HG03571 (cell line): ENCODE results near the gene STK4.

ENCODE experiments used
- ATAC-seq: cut with Tn5 transposase; IDR thresholded peaks from one replicate; pipeline ENCODE4 v1.9.1; 2021; ENCODE audit not compliant: unreplicated experiment

Gene STK4

GRCh38 chr20:44952731-44953130 lies 13.6 kb upstream of the STK4 start:
- ATAC-seq: no peak

GRCh38 chr20:44954211-44954610 lies 12.1 kb upstream of the STK4 start:
- ATAC-seq: no peak

DNA sequence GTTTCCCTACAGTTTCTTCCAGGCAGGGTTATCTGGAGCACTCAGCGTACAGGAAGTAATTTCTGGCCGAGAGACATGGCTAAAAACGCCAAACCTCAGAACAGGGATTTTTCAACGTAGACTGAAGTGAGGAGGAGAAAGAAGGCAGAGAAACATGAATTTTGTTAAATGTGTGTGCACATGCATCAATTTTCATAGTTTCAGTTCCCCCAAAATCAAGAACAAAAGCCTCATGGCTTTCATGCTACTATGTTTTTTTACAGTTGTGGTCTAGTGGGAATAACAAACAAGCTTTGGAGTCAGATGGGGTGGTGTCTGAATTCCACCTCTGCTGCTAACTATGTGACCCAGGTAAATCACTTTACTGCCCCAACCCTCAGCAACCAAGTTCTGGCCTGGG lies 11.0 kb upstream of the STK4 start:
- no peak for ATAC-seq

GRCh38 chr20:44956410-44956809 lies 9.9 kb upstream of the STK4 start:
- ATAC-seq: no peak

DNA sequence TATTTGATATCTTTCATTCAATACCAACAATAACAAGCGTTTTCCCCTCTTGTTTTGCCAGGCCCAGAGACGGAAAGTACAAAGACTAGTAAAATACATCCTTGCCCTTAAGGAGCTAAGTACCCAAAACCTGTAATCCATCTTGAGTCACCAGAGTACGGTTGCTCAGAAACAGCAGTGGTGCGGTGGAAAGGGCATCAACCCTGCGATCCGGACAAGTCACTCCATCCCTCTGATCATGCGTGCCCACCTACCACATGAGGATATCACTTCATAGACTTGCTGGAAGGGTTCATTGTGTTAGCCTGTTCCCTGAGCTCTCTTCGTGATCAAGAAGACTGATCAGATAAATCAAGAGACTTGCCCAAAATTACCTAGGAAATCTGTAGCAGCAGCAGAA lies 8.0 kb upstream of the STK4 start:
- ATAC-seq: no peak

DNA sequence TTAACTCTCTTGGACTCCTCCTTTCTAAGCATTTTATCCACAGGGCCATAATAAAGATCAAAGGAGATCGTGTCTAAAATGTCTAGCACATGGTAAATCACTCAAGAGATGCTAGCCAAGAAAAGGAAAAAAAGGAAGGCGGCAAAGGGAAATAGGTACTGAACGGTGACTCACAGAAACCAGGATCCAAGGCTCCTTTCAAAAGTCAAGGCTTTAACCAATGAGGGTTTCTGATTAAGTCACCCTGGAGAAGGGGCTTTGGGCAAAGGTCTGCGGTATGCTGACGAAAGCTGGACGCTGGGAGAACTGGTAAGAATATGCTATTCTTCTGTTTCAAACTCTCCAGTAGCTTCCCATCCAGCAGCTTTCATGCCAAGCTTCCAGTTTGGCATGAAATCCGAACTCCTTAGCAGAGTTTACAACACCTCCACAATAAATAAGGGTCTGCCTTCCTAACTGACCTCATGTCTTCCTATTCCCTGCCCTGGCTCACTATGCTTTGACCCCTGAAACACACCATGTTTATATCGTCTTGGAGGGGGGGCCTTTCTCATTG lies 7.2 kb upstream of the STK4 start:
- no peak for ATAC-seq

- peak; percentile 13 for ATAC-seq
These were observed 6.6 kb upstream of the STK4 start for GRCh38 chr20:44959638-44960102.

GRCh38 chr20:44960103-44960852 lies 6.0 kb upstream of the STK4 start, which contains the start of gene TOMM34:
TOMM34 (minus strand) TSS chr20:44960397; CDS start chr20:44960333, 64 bp downstream.
- ATAC-seq: peak; percentile 80

GRCh38 chr20:44961011-44961869 lies 5.1 kb upstream of the STK4 start:
- no peak for ATAC-seq

DNA sequence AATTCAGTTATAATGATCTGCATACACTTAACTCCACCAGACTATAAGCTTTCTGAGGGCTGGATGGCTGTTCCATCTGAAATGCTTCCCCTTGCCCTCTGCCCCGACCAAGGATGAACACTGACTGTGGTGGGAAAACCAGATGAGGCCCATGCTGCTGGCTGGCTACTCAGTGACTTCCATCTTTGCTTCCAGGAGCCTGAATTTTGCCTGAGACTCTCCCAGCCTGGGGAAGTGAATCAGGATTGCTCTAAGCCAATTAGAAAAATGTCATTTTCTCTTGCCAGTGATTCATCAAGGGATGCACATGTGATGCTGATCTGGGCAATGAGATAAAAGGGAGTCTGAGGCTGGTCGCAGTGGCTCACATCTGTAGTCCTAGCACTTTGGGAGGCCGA lies 4.4 kb upstream of the STK4 start:
- ATAC-seq: no peak

- no peak for ATAC-seq
These were observed 3.8 kb upstream of the STK4 start for GRCh38 chr20:44962483-44962882.

DNA sequence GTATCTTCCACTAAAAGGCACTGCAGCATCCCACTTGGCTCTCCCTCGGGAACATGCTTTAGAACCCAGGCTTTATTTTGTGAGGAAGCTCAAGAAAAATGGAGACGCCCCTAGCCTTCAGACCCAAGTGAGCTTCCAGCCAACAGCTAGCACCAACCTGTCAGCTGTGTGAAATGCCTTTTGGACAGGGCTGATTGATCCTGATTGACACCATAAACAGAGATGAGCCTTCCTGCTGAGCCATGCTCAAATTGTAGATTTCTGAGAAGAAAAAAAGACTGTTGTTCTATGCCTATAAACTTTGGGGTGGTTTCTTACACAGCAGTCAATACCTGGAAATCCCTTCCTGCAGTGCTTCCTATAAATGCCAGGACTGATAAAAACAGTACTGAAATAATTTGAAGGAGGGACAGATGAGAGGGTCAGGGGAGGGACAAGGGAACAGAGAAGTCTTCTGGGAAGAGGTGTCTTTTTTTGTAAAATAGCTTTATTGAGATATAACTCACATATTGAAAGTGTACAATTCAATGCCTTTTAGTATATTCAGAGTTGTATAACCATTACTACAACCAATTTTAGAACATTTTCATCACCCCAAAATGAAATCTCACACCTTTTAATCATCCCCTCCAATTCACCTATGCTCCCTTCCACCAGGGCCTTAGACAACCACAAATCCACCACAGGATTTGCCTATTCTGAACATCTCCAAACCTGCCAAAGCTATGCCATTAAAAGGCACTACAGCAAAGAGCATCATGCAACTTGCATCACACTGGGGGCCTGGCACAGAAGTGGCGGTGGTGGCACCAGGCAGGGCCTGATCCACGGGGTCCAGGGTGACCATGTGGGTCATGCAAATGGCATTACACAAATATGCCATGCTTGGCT lies 2.7 kb upstream of the STK4 start:
- ATAC-seq: no peak

DNA sequence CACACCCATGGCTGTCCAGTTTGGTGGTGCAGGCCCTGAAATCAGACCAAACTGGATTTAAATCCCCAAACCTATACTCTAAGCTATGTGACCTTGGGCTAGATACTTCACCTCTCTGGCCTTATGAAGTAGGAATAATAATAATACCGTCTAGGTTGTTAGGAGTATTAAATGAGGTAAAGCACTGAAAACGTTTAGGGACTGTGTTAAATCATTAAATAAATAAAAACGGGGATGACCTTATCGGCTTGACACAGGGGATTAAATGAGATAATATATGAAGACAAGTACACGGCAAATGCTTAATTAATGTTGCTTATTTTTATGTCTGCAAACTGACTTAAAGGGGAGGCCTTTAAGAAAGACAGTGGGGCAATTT lies 672 bp upstream of the STK4 start:
- ATAC-seq: no peak

GRCh38 chr20:44967207-44967807 lies 995 bp downstream of the STK4 start:
- no peak for ATAC-seq

DNA sequence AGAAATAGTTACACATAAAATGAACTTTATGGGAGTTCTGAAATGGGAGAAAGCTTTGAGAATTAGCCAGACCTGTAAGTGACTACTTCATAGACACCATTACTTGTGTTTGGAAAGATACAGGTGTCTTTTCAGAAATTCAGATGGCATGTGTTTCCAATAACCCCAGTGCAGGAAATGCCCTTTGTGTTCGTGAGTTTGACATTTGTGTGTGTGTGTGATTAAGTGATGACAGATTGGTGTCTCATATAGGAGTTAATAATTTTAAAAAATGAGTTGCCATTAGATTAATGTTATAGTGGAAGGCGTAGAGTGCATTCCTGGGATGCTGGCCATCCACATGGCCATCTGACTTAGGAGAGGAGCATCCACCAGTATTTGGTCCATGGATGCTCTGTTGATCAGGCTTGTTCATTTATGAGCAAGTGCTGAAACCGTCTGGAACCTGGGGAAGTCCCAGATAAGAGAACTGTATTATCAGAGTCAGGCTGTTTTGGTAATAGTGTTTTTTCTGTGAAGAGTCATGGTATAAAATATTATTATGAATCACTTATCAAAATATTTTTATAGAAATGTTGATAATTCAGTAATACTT lies 3.1 kb downstream of the STK4 start:
- ATAC-seq: no peak

GRCh38 chr20:44970243-44970757 lies 4.0 kb downstream of the STK4 start:
- no peak for ATAC-seq

GRCh38 chr20:44973053-44973452 lies 6.7 kb downstream of the STK4 start:
- ATAC-seq: no peak

- ATAC-seq: no peak
These were observed 10.4 kb downstream of the STK4 start for GRCh38 chr20:44976698-44977097.

GRCh38 chr20:44979090-44979621 lies 12.8 kb downstream of the STK4 start:
- ATAC-seq: peak; percentile 82
